ENCODE measurements around the gene ACTMAP. TPM values are rescaled to one million over a fixed set of nuclear protein-coding genes. Genes with fewer than 3 reads are reported as not detected.

ACTMAP gene
- total and polyA plus RNA-seq, 2 of the 8 experiments (the other 6 are each of a cell fraction or from before 2014, with no cell fraction given) = 24.1 to 26.5 TPM

DNA sequence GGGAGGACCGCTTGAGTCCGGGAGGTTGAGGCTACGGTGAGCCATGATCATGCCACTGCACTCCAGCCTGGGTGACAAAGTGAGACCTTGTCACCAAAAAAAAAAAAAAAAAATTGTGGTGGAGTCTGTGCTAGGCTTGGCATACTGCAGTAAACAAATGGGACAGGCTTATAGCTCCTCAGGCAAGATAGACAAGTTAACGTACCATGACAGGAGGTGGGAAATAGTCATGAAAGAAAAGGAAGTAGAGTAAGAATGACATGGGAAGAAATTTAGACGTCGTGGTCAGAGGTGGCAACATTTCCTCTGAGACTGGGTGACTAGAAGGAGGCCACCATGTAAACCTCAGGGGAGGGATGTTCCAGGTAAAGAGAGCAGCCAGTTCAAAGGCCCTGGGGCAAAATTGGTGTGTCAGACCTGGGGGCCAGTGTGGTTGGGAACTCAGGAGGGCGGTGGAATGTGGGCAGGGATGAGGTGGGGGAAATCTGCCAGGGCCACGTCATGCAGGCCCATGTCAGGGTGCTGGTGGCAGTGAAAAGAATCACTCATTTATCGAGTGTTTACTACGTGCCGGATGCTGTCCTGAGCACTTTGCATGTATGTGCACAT, 6.3 kb upstream of the ACTMAP start (continued):
- TF ChIP-seq MAX (IDR thresholded peaks at IDR 0.05) = no peak
- TF ChIP-seq POLR2A (IDR thresholded peaks at IDR 0.05; ENCODE audit: control extremely low read depth in 1 of 2, low read depth in 2 of 2, low read length in 2 of 2) = 0 out of 3 replicates have a peak, but pooled peaks of 1 of the 2 experiments have one; percentile 24
- TF ChIP-seq RFX5 (IDR thresholded peaks at IDR 0.05; ENCODE audit: borderline replicate concordance, low read depth, low read length) = no peak

Data from H1 (cell line).